IMR-90 (cell line): ENCODE results near the gene TFB2M. TPM values are rescaled to one million over a fixed set of nuclear protein-coding genes. Genes with fewer than 3 reads are reported as not detected.
A peak's percentile ranks its signal among the peaks of the same experiment; 100 is the strongest.

Experiments
- ATAC-seq: fragments of 200-7000 bp; cut with Tn5 transposase; 2 replicates; pipeline ENCODE4 v1.9.1; 2020; ENCODE audit warnings: low read depth, mild to moderate bottlenecking, moderate library complexity
- BruUV-seq: library from RNA; stranded (reverse); fragments of 400-500 nt; replicated peaks from 2 replicates; lab custom pipeline; 2021; lab: Mats Ljungman, UMichigan
- CTCF ChIA-PET: fragments of 300-600 bp; formaldehyde crosslinking; extraction: SDS; loops from one replicate; lab custom pipeline; 2021; ENCODE audit warnings: antibody characterized with exemption; lab: Yijun Ruan, JAX
- POLR2A ChIA-PET: fragments of 300-600 bp; sonication (Branson Sonifier 250); formaldehyde crosslinking; loops from one replicate; lab custom pipeline; 2022; ENCODE audit warnings: antibody characterized with exemption; ENCODE audit not compliant: unreplicated experiment; lab: Charles Lee
- DNase-seq: peaks from one replicate; pipeline ENCODE4 v3.0.0; 2013
- H2AFZ ChIP-seq: replicated peaks from 2 replicates; pipeline ENCODE3; 2013; ENCODE audit warnings: low read length, mild to moderate bottlenecking; ENCODE audit not compliant: poor library complexity
- H2AK5ac ChIP-seq: 2 replicates; pipeline ENCODE4 v1.6.1; 2013; ENCODE audit warnings: low read depth, low read length, inconsistent platforms
- H2AK9ac ChIP-seq: replicated peaks from 2 replicates; pipeline ENCODE3; 2013; ENCODE audit warnings: mild to moderate bottlenecking, low read depth, low read length, moderate library complexity; ENCODE audit not compliant: poor library complexity
- H2BK120ac ChIP-seq: 2 replicates; pipeline ENCODE4 v1.6.1; 2013; ENCODE audit warnings: low read depth, low read length, inconsistent platforms
- H2BK15ac ChIP-seq: 3 replicates; pipeline ENCODE4 v1.6.1; 2013; ENCODE audit warnings: low read depth, low read length, inconsistent platforms
- H2BK20ac ChIP-seq: 2 replicates; pipeline ENCODE4 v1.6.1; 2013; ENCODE audit warnings: low read depth, mild to moderate bottlenecking, inconsistent platforms, low read length, moderate library complexity
- H2BK5ac ChIP-seq: 2 replicates; pipeline ENCODE4 v1.6.1; 2013; ENCODE audit warnings: mild to moderate bottlenecking, low read depth, low read length, inconsistent platforms; ENCODE audit not compliant: poor library complexity, severe bottlenecking
- H3K14ac ChIP-seq: replicated peaks from 2 replicates; pipeline ENCODE4 v1.6.1; 2013; ENCODE audit warnings: low read depth, low read length, inconsistent platforms
- H3K18ac ChIP-seq: 2 replicates; pipeline ENCODE4 v1.6.1; 2013; ENCODE audit warnings: low read depth, low read length, control low read depth
- H3K23ac ChIP-seq: 2 replicates; pipeline ENCODE4 v1.6.1; 2013; ENCODE audit warnings: low read depth, low read length, inconsistent platforms
- H3K27ac ChIP-seq: 2 replicates; pipeline ENCODE4 v1.5.1; 2013; ENCODE audit warnings: mild to moderate bottlenecking, control low read depth, low read length; ENCODE audit not compliant: insufficient read depth
- H3K27me3 ChIP-seq: 2 replicates; pipeline ENCODE4 v1.6.1; 2013; ENCODE audit warnings: low read length; ENCODE audit not compliant: control insufficient read depth, insufficient read depth
- H3K36me3 ChIP-seq: 2 replicates; pipeline ENCODE4 v1.6.1; 2013; ENCODE audit warnings: low read length, mixed read lengths; ENCODE audit not compliant: control insufficient read depth, insufficient read depth
- H3K4ac ChIP-seq: 2 replicates; pipeline ENCODE4 v1.6.1; 2013; ENCODE audit warnings: low read depth, low read length, inconsistent platforms
- H3K4me1 ChIP-seq: 2 replicates; pipeline ENCODE4 v1.6.1; 2013; ENCODE audit warnings: low read length, mixed read lengths; ENCODE audit not compliant: control insufficient read depth, insufficient read depth
- H3K4me2 ChIP-seq: 2 replicates; pipeline ENCODE4 v1.6.1; 2013; ENCODE audit warnings: low read depth, mild to moderate bottlenecking, control low read depth, low read length, moderate library complexity
- H3K4me3 ChIP-seq: 2 replicates; pipeline ENCODE4 v1.5.1; 2013; ENCODE audit warnings: low read depth, mild to moderate bottlenecking, control low read depth, low read length, moderate library complexity; ENCODE audit not compliant: insufficient read depth
- H3K56ac ChIP-seq: 2 replicates; pipeline ENCODE4 v1.6.1; 2013; ENCODE audit warnings: low read length, inconsistent platforms; ENCODE audit not compliant: insufficient read depth; ENCODE audit errors: extremely low read depth
- H3K79me1 ChIP-seq, 2 experiments: 2 replicates each; pipeline ENCODE4 v1.6.1; 2013; ENCODE audit warnings: low read length in 2 of 2, inconsistent platforms in 1 of 2, low read depth in 1 of 2
- H3K9ac ChIP-seq: 2 replicates; pipeline ENCODE4 v1.6.1; 2013; ENCODE audit warnings: low read depth, low read length, control low read depth
- H3K9me1 ChIP-seq: 2 replicates; pipeline ENCODE4 v1.6.1; 2013; ENCODE audit warnings: low read length, inconsistent platforms; ENCODE audit not compliant: insufficient read depth
- H3K9me3 ChIP-seq: 2 replicates; pipeline ENCODE4 v1.6.1; 2013; ENCODE audit warnings: low read length; ENCODE audit not compliant: control insufficient read depth, insufficient read depth
- H4K20me1 ChIP-seq: 2 replicates; pipeline ENCODE4 v1.6.1; 2013; ENCODE audit warnings: low read length, inconsistent platforms; ENCODE audit not compliant: insufficient read depth
- H4K5ac ChIP-seq: 2 replicates; pipeline ENCODE4 v1.6.1; 2013; ENCODE audit warnings: mild to moderate bottlenecking, low read depth, low read length, control low read depth
- H4K8ac ChIP-seq, 2 experiments: 2 replicates each; pipeline ENCODE4 v1.6.1; 2013; ENCODE audit warnings: low read depth in 2 of 2, low read length in 2 of 2, control low read depth in 1 of 2, inconsistent platforms in 1 of 2
- H4K91ac ChIP-seq: 2 replicates; pipeline ENCODE4 v1.6.1; 2013; ENCODE audit warnings: low read depth, low read length, inconsistent platforms; ENCODE audit not compliant: insufficient read depth
- BHLHE40 ChIP-seq: fragments of 150-350 bp; IDR thresholded peaks from 2 replicates; pipeline ENCODE4 v1.6.1; 2016; ENCODE audit warnings: mild to moderate bottlenecking, low read depth, low read length
- CEBPB ChIP-seq: IDR thresholded peaks from 2 replicates; pipeline ENCODE4 v1.6.1; 2012; ENCODE audit warnings: low read depth, low read length, improper control_type of control experiment
- CHD1 ChIP-seq: IDR thresholded peaks from 2 replicates; pipeline ENCODE4 v1.6.1; 2012; ENCODE audit warnings: low read depth, low read length, improper control_type of control experiment
- CTCF ChIP-seq: conservative IDR thresholded peaks from 2 replicates; pipeline ENCODE4 v1.5.1; 2012; ENCODE audit warnings: mild to moderate bottlenecking, low read depth, low read length, improper control_type of control experiment
- ELK1 ChIP-seq: fragments of 150-350 bp; IDR thresholded peaks from 2 replicates; pipeline ENCODE4 v1.6.1; 2016; ENCODE audit warnings: low read depth, mild to moderate bottlenecking, low read length, moderate library complexity, borderline replicate concordance
- FOS ChIP-seq: fragments of 150-350 bp; IDR thresholded peaks from 2 replicates; pipeline ENCODE4 v1.6.1; 2016; ENCODE audit warnings: low read depth, low read length
- MAZ ChIP-seq: IDR thresholded peaks from 2 replicates; pipeline ENCODE4 v1.6.1; 2012; ENCODE audit warnings: low read depth, mild to moderate bottlenecking, low read length, improper control_type of control experiment, moderate library complexity, borderline replicate concordance
- MXI1 ChIP-seq: IDR thresholded peaks from 2 replicates; pipeline ENCODE4 v1.6.1; 2012; ENCODE audit warnings: low read depth, mild to moderate bottlenecking, low read length, moderate library complexity, borderline replicate concordance
- POLR2A ChIP-seq: IDR thresholded peaks from 2 replicates; pipeline ENCODE4 v1.6.1; 2012; ENCODE audit warnings: mild to moderate bottlenecking, low read depth, low read length
- RAD21 ChIP-seq: IDR thresholded peaks from 2 replicates; pipeline ENCODE4 v1.6.1; 2012; ENCODE audit warnings: low read length, improper control_type of control experiment
- RCOR1 ChIP-seq: IDR thresholded peaks from 2 replicates; pipeline ENCODE4 v1.6.1; 2012; ENCODE audit warnings: mild to moderate bottlenecking, low read length, improper control_type of control experiment; ENCODE audit not compliant: insufficient replicate concordance
- RFX5 ChIP-seq: IDR thresholded peaks from 2 replicates; pipeline ENCODE4 v1.8.0; 2012; ENCODE audit warnings: low read depth, mild to moderate bottlenecking, low read length, moderate library complexity
- SMC3 ChIP-seq: fragments of 150-350 bp; IDR thresholded peaks from 2 replicates; pipeline ENCODE4 v1.6.1; 2016; ENCODE audit warnings: low read depth, mild to moderate bottlenecking, antibody characterized with exemption, low read length, moderate library complexity
- USF2 ChIP-seq: fragments of 150-350 bp; IDR thresholded peaks from 2 replicates; pipeline ENCODE4 v1.6.1; 2017; ENCODE audit warnings: mild to moderate bottlenecking, antibody characterized with exemption, low read length, low read depth
- dilution Hi-C: fragments of 300-500 bp; cut with HindIII; formaldehyde crosslinking; loops from one replicate; pipeline ENCODE4 v1.14.3; 2018; ENCODE audit warnings: low sequenced_read_pairs; ENCODE audit not compliant: unreplicated experiment
- in situ Hi-C: fragments of 300-500 bp; cut with MboI; formaldehyde crosslinking; loops from 3 replicates; pipeline ENCODE4 v1.14.3; 2019; ENCODE audit warnings: low sequenced_read_pairs, inconsistent platforms, mixed read lengths
- intact Hi-C: fragments of 100-400 bp; cut with micrococcal nuclease; formaldehyde crosslinking; loops from 2 replicates; pipeline ENCODE4 v1.10.0; 2022
- polyA plus RNA-seq, 3 experiments: library from polyadenylated mRNA; depleted of rRNA; stranded (reverse); fragments of >200 nt; gene quantifications; 2 replicates each; pipeline ENCODE4 v1.2.3, GENCODE V29; 2012; ENCODE audit warnings: low replicate concordance in 1 of 3
- total RNA-seq: library from RNA; depleted of rRNA; stranded (reverse); fragments of >200 nt; gene quantifications from 2 replicates; pipeline ENCODE4 v1.2.3, GENCODE V29; 2012

The TFB2M gene
- total and polyA plus RNA-seq, 2 of the 4 experiments (the other 2 are of a cell fraction), result 13.3 to 15.7 TPM

GRCh38 chr1:246595146-246595545 is 29.1 kb upstream of the TFB2M start (continued):
- no peak for TF ChIP-seq USF2
- TF ChIP-seq RAD21, result no peak

GRCh38 chr1:246592695-246593094 is 26.6 kb upstream of the TFB2M start:
- Histone ChIP-seq H3K4me2 (peak overlapping the region; percentile 49; the same call in 1 of the 2 replicates), H3K9me1 (peaks cover 12% of the 10 kb centered on the region), H3K79me1 (peaks cover 17 to 57% of the 10 kb centered on the region in 2 experiments), H3K27me3 (no peaks in the 10 kb centered on the region), H3K36me3 (peaks cover 4% of the 10 kb centered on the region), H2BK20ac (peak overlapping the region; percentile 96; the same call in 1 of the 2 replicates), H3K4me1 (peaks cover 13% of the 10 kb centered on the region), H3K23ac (no peak overlapping the region), H3K4ac (peak overlapping the region; percentile 77; the same call in 1 of the 2 replicates), H2BK15ac (peak overlapping the region; percentile 97; the same call in 1 of the 3 replicates), H3K14ac (no peak overlapping the region), H4K8ac (peak overlapping the region in 1 of 2 experiments; percentile 82; a peak in 1 of 4 replicates), H3K18ac (peak overlapping the region; percentile 71; the same call in 1 of the 2 replicates), H3K4me3 (no peak overlapping the region), H4K5ac (no peak overlapping the region), H3K9me3 (peaks cover 2% of the 10 kb centered on the region; the same call in 1 of the 2 replicates), H2BK5ac (peak overlapping the region; percentile 99), H3K9ac (no peak overlapping the region), H2AFZ (no peak overlapping the region), H3K27ac (peak overlapping the region; percentile 82; the same call in 1 of the 2 replicates), H3K56ac (no peak overlapping the region), H4K91ac (peak overlapping the region; percentile 57; the same call in 1 of the 2 replicates), H4K20me1 (no peaks in the 10 kb centered on the region), H2BK120ac (peak overlapping the region; percentile 81), H2AK9ac (no peak overlapping the region), H2AK5ac (no peak overlapping the region)
- peak; percentile 84 for ATAC-seq
- dilution Hi-C loops, result no loop called here
- intact Hi-C loops, result loop anchor here (2.0 kb wide), 1 partner anchor 26 kb away; the partner anchor contains the start of genes CNST and TFB2M
- peak; percentile 94 for DNase-seq
- ChIA-PET POLR2A (no interaction called here), CTCF (interaction anchor here (0.6 kb wide), 1 partner anchor 1487 kb away, joined by 3 read pairs; no protein-coding TSS in a partner anchor)
- no TSS peak for BruUV-seq
- in situ Hi-C loops, result no loop called here
- no peak for TF ChIP-seq RFX5
- TF ChIP-seq MAZ, result no peak
- no peak for TF ChIP-seq CHD1
- no peak for TF ChIP-seq SMC3
- TF ChIP-seq CEBPB, result no peak
- no peak for TF ChIP-seq RCOR1
- no peak for TF ChIP-seq ELK1
- no peak for TF ChIP-seq CTCF
- no peak for TF ChIP-seq RAD21
- TF ChIP-seq FOS, result no peak
- TF ChIP-seq BHLHE40, result no peak
- TF ChIP-seq POLR2A, result no peak
- TF ChIP-seq MXI1, result no peak
